Heart left ventricle (tissue), 13 donors: Measurements from ENCODE around the gene BAIAP2L2.

ENCODE experiments used
- CTCF ChIP-seq, 12 donors: fragments of 200-600 bp; sonication (generic) in 4 of 12; IDR thresholded peaks; one replicate each; pipeline versions ENCODE4 v1.5.0 to v1.8.0; 2018 to 2022; ENCODE audit warnings: antibody characterized with exemption in 12 of 12, mild to moderate bottlenecking in 5 of 12
- POLR2A ChIP-seq, 2 donors: fragments of 450-650 bp; IDR thresholded peaks; one replicate each; pipeline ENCODE4 v1.6.1; 2017; ENCODE audit warnings: antibody characterized with exemption in 2 of 2, mild to moderate bottlenecking in 2 of 2, moderate library complexity in 2 of 2
- donor health status: ischemic (EF 13 %, LVEDD 7.1; RV severe dilation, severe dysfunction).
- donor health status: DM: no; HTN: yes; CAD: no.
- donor health status: DM: no; HTN: no; CAD: no.
- donor health status: ischemic (EF 25% LVEDD 6.9; RV normal size, moderate dysfunction).
- donor health status: ischemic (EF 25% LVEDD 5.7; RV mildly dilated, moderate dysfunction).
- donor health status: ischemic (EF 35%, LVEDD 5.7; RV mildly dilated, moderate dysfunction).
- donor health status: nonischemic (EF 11% LVEDD 7.7; RV severe dilation, severe dysfunction).
- donor health status: DM: yes; HTN: yes; CAD: no.
- donor health status: PGD.
- donor health status: ischemic (EF 29% LVEDD 5.4; RV normal size, mild dysfunction).
- donor health status: nonischemic (EF 23%, LVEDD 6.1; RV moderate dilation, normal function).

DNA sequence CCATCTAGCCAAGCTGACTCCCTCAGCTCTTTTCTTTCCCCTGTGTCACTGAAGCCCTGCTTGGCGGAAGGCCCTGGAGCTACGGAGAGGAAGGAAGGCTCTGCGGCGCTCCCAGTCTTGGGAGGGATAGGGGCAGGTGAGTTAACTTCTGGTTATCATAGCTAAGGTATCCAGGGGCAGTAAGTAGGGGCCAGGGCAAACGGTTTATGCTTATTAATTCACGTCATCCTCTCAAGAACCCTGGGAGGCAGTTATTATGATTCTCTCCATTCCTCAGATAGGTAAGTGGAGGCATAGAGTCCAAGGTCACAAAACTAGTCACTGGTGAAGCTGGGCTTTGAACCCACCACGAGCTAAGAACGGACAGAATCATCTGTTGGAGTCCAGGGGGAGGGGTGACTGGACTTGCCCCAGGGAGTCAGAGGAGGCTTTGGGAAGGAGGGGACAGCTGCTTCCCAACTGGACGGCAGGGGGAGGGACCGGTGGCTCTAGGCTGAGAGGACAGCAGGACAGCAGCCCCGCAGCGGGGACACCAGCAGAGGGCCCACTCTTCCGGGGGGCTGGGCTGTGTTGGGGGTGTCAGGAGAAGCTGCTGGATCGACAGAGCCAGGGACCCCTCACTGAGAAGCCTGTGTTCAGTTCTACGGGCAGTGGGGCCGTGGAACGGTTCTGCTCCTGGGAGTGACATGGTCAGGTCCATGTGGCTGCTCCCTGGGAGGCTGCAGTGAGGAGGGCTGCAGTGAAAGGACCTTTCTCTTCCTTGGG lies 3.5 kb downstream of the BAIAP2L2 start:
- TF ChIP-seq CTCF (IDR thresholded peaks at IDR 0.05) (no peak), POLR2A (IDR thresholded peaks at IDR 0.05) (no peak)
